ENCODE data around the gene MYMK. TPM values are rescaled to one million over a fixed set of nuclear protein-coding genes. Genes with fewer than 3 reads are reported as not detected.

MYMK gene
- total RNA-seq, 3 donors from 2014 or later (not counting 1 experiment from before 2014, with no cell fraction given): not detected

- H3K4me3 ChIP-seq (ENCODE audit: low read length): no peak overlapping the region
- peaks cover 13% of the 10 kb centered on the region for H3K4me1 ChIP-seq (ENCODE audit: control insufficient read depth, insufficient read depth, low read length)
- intact Hi-C loops (cut with micrococcal nuclease): no loop called here
- H3K9me3 ChIP-seq (ENCODE audit: control insufficient read depth, insufficient read depth, low read length): no peaks in the 10 kb centered on the region
- DNase-seq (no peak), ATAC-seq (no peak)
- Mint-ChIP-seq H3K36me3 (no peaks in the 10 kb centered on the region), H3K27me3 (ENCODE audit: low read depth in 2 of 2) (no peaks in the 10 kb centered on the region), H3K4me3 (no peak overlapping the region), H3K27ac (no peak overlapping the region), H3K4me1 (peaks cover 0 to 9% of the 10 kb centered on the region in 2 donors), H3K9me3 (no peaks in the 10 kb centered on the region)
- H3K27ac ChIP-seq (ENCODE audit: low read length): no peak overlapping the region
- TF ChIP-seq, protein P1, sequence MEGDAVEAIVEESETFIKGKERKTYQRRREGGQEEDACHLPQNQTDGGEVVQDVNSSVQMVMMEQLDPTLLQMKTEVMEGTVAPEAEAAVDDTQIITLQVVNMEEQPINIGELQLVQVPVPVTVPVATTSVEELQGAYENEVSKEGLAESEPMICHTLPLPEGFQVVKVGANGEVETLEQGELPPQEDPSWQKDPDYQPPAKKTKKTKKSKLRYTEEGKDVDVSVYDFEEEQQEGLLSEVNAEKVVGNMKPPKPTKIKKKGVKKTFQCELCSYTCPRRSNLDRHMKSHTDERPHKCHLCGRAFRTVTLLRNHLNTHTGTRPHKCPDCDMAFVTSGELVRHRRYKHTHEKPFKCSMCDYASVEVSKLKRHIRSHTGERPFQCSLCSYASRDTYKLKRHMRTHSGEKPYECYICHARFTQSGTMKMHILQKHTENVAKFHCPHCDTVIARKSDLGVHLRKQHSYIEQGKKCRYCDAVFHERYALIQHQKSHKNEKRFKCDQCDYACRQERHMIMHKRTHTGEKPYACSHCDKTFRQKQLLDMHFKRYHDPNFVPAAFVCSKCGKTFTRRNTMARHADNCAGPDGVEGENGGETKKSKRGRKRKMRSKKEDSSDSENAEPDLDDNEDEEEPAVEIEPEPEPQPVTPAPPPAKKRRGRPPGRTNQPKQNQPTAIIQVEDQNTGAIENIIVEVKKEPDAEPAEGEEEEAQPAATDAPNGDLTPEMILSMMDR (IDR thresholded peaks at IDR 0.05): no peak
- H3K36me3 ChIP-seq (ENCODE audit: control insufficient read depth, insufficient read depth, low read length): no peaks in the 10 kb centered on the region
- H3K27me3 ChIP-seq (ENCODE audit: control insufficient read depth, insufficient read depth, low read length): no peaks in the 10 kb centered on the region
- 93% methylated on average over 10 of the region's 10 CpGs for WGBS (ENCODE audit: insufficient coverage)
These were observed 60.1 kb downstream of the MYMK start for GRCh38 chr9:133464638-133465037.

Other genes starting within 250 kb of the MYMK start
- 1 to 10 TPM in 1 of 3 donors, under 1 TPM in 2; 0.20 to 4.2 (median 0.56) TPM for gene ABO, start 249.8 kb downstream of the MYMK start, total RNA-seq
- 10 to 100 TPM; 13.8 to 23.5 (median 21.3) TPM for gene SURF6, start 188.8 kb downstream of the MYMK start, total RNA-seq
- gene MED22, start 176.8 kb downstream of the MYMK start, total RNA-seq: 10 to 100 TPM; 23.8 to 37.0 (median 28.1) TPM
- gene RPL7A, start 176.7 kb downstream of the MYMK start, total RNA-seq: 1,000 to 10,000 TPM; 1,409 to 1,616 (median 1,600) TPM
- gene SURF1, start 168.5 kb downstream of the MYMK start, total RNA-seq: 10 to 100 TPM; 35.6 to 44.4 (median 37.2) TPM
- gene SURF2, start 168.4 kb downstream of the MYMK start, total RNA-seq: 10 to 100 TPM; 14.3 to 14.9 (median 14.7) TPM
- 100 to 1,000 TPM; 111 to 135 (median 114) TPM for gene SURF4, start 148.9 kb downstream of the MYMK start, total RNA-seq
- 1 to 10 TPM in 2 of 3 donors, under 1 TPM in 1; 0.53 to 2.9 (median 1.1) TPM for gene STKLD1, start 148.6 kb downstream of the MYMK start, total RNA-seq
- 10 to 100 TPM; 14.2 to 21.6 (median 18.8) TPM for gene REXO4, start 106.9 kb downstream of the MYMK start, total RNA-seq
- 1 to 10 TPM; 2.3 to 3.0 (median 2.8) TPM for gene ADAMTS13, start 102.6 kb downstream of the MYMK start, total RNA-seq
- gene CACFD1, start 65.0 kb downstream of the MYMK start, total RNA-seq: 1 to 10 TPM; 4.5 to 8.3 (median 5.4) TPM
- gene SLC2A6, start 45.9 kb downstream of the MYMK start, total RNA-seq: 10 to 100 TPM in 2 of 3 donors, 1 to 10 TPM in 1; 5.0 to 20.1 (median 18.5) TPM
- not detected for gene ADAMTSL2, start 9.7 kb upstream of the MYMK start, total RNA-seq
- gene FAM163B, start 84.4 kb upstream of the MYMK start, total RNA-seq: not detected
- gene DBH, start 111.4 kb upstream of the MYMK start, total RNA-seq: not detected
- 1 to 10 TPM; 2.2 to 6.8 (median 4.1) TPM for gene SARDH, start 213.4 kb upstream of the MYMK start, total RNA-seq